Measurements from ENCODE around the gene TEX19.

TEX19 gene

GRCh38 chr17:82406131-82406671 lies 47.2 kb downstream of the TEX19 start:
- no peak overlapping the region for H3K4me3 ChIP-seq (replicated peaks; ENCODE audit: insufficient read depth, low read length)
- no peak for DNase-seq (ENCODE audit: low read depth in 1 of 2, low spot score in 1 of 2)
- no peaks in the 10 kb centered on the region for H3K27me3 ChIP-seq (ENCODE audit: insufficient read depth, poor library complexity, severe bottlenecking)
- TF ChIP-seq SPI1 (IDR thresholded peaks at IDR 0.05; ENCODE audit: borderline replicate concordance, low read depth), result no peak
- TF ChIP-seq POLR2AphosphoS5 (IDR thresholded peaks at IDR 0.05; ENCODE audit: low read depth), result no peak
- no peak for TF ChIP-seq GABPA (IDR thresholded peaks at IDR 0.05; ENCODE audit: low read depth)
- no peak for TF ChIP-seq REST (IDR thresholded peaks at IDR 0.05; ENCODE audit: insufficient replicate concordance, low read depth)
- TF ChIP-seq CTCF (IDR thresholded peaks at IDR 0.05; ENCODE audit: insufficient read depth, low read length), result no peak
- H3K27ac ChIP-seq (replicated peaks), result no peak overlapping the region

GRCh38 chr17:82407255-82407654 lies 48.2 kb downstream of the TEX19 start:
- no peak for DNase-seq (ENCODE audit: low read depth in 1 of 2, low spot score in 1 of 2)
- TF ChIP-seq REST (IDR thresholded peaks at IDR 0.05; ENCODE audit: insufficient replicate concordance, low read depth), result no peak
- TF ChIP-seq POLR2AphosphoS5 (IDR thresholded peaks at IDR 0.05; ENCODE audit: low read depth), result no peak
- no peak for TF ChIP-seq GABPA (IDR thresholded peaks at IDR 0.05; ENCODE audit: low read depth)
- TF ChIP-seq CTCF (IDR thresholded peaks at IDR 0.05; ENCODE audit: insufficient read depth, low read length), result no peak
- H3K27me3 ChIP-seq (ENCODE audit: insufficient read depth, poor library complexity, severe bottlenecking), result no peaks in the 10 kb centered on the region
- H3K27ac ChIP-seq (replicated peaks), result no peak overlapping the region
- H3K4me3 ChIP-seq (replicated peaks; ENCODE audit: insufficient read depth, low read length), result no peak overlapping the region

- Histone ChIP-seq H3K27ac (replicated peaks) (no peak overlapping the region), H3K27me3 (ENCODE audit: insufficient read depth, poor library complexity, severe bottlenecking) (no peaks in the 10 kb centered on the region), H3K4me3 (replicated peaks; ENCODE audit: insufficient read depth, low read length) (no peak overlapping the region)
- no peak for DNase-seq (ENCODE audit: low read depth in 1 of 2, low spot score in 1 of 2)
- no peak for TF ChIP-seq GABPA (IDR thresholded peaks at IDR 0.05; ENCODE audit: low read depth)
- TF ChIP-seq REST (IDR thresholded peaks at IDR 0.05; ENCODE audit: insufficient replicate concordance, low read depth), result no peak
- no peak for TF ChIP-seq SPI1 (IDR thresholded peaks at IDR 0.05; ENCODE audit: borderline replicate concordance, low read depth)
Measured at GRCh38 chr17:82408288-82408937, 49.4 kb downstream of the TEX19 start.

Data from HL-60 (cell line).